IMR-90 (cell line): Measurements from ENCODE around the gene FAT1. TPM values are rescaled to one million over a fixed set of nuclear protein-coding genes. Genes with fewer than 3 reads are reported as not detected.

ENCODE experiments used
- ATAC-seq: fragments of 200-7000 bp; cut with Tn5 transposase; 2 replicates; pipeline ENCODE4 v1.9.1; 2020; ENCODE audit warnings: low read depth, mild to moderate bottlenecking, moderate library complexity
- BruUV-seq: library from RNA; stranded (reverse); fragments of 400-500 nt; replicated peaks from 2 replicates; lab custom pipeline; 2021; lab: Mats Ljungman, UMichigan
- CTCF ChIA-PET: fragments of 300-600 bp; formaldehyde crosslinking; extraction: SDS; loops from one replicate; lab custom pipeline; 2021; ENCODE audit warnings: antibody characterized with exemption; lab: Yijun Ruan, JAX
- POLR2A ChIA-PET: fragments of 300-600 bp; sonication (Branson Sonifier 250); formaldehyde crosslinking; loops from one replicate; lab custom pipeline; 2022; ENCODE audit warnings: antibody characterized with exemption; ENCODE audit not compliant: unreplicated experiment; lab: Charles Lee
- DNase-seq: peaks from one replicate; pipeline ENCODE4 v3.0.0; 2013
- H2AFZ ChIP-seq: replicated peaks from 2 replicates; pipeline ENCODE3; 2013; ENCODE audit warnings: low read length, mild to moderate bottlenecking; ENCODE audit not compliant: poor library complexity
- H2AK5ac ChIP-seq: 2 replicates; pipeline ENCODE4 v1.6.1; 2013; ENCODE audit warnings: low read depth, low read length, inconsistent platforms
- H2AK9ac ChIP-seq: replicated peaks from 2 replicates; pipeline ENCODE3; 2013; ENCODE audit warnings: mild to moderate bottlenecking, low read depth, low read length, moderate library complexity; ENCODE audit not compliant: poor library complexity
- H2BK120ac ChIP-seq: 2 replicates; pipeline ENCODE4 v1.6.1; 2013; ENCODE audit warnings: low read depth, low read length, inconsistent platforms
- H2BK15ac ChIP-seq: 3 replicates; pipeline ENCODE4 v1.6.1; 2013; ENCODE audit warnings: low read depth, low read length, inconsistent platforms
- H2BK20ac ChIP-seq: 2 replicates; pipeline ENCODE4 v1.6.1; 2013; ENCODE audit warnings: low read depth, mild to moderate bottlenecking, inconsistent platforms, low read length, moderate library complexity
- H2BK5ac ChIP-seq: 2 replicates; pipeline ENCODE4 v1.6.1; 2013; ENCODE audit warnings: mild to moderate bottlenecking, low read depth, low read length, inconsistent platforms; ENCODE audit not compliant: poor library complexity, severe bottlenecking
- H3K14ac ChIP-seq: replicated peaks from 2 replicates; pipeline ENCODE4 v1.6.1; 2013; ENCODE audit warnings: low read depth, low read length, inconsistent platforms
- H3K18ac ChIP-seq: 2 replicates; pipeline ENCODE4 v1.6.1; 2013; ENCODE audit warnings: low read depth, low read length, control low read depth
- H3K23ac ChIP-seq: 2 replicates; pipeline ENCODE4 v1.6.1; 2013; ENCODE audit warnings: low read depth, low read length, inconsistent platforms
- H3K27ac ChIP-seq: 2 replicates; pipeline ENCODE4 v1.5.1; 2013; ENCODE audit warnings: mild to moderate bottlenecking, control low read depth, low read length; ENCODE audit not compliant: insufficient read depth
- H3K27me3 ChIP-seq: 2 replicates; pipeline ENCODE4 v1.6.1; 2013; ENCODE audit warnings: low read length; ENCODE audit not compliant: control insufficient read depth, insufficient read depth
- H3K36me3 ChIP-seq: 2 replicates; pipeline ENCODE4 v1.6.1; 2013; ENCODE audit warnings: low read length, mixed read lengths; ENCODE audit not compliant: control insufficient read depth, insufficient read depth
- H3K4ac ChIP-seq: 2 replicates; pipeline ENCODE4 v1.6.1; 2013; ENCODE audit warnings: low read depth, low read length, inconsistent platforms
- H3K4me1 ChIP-seq: 2 replicates; pipeline ENCODE4 v1.6.1; 2013; ENCODE audit warnings: low read length, mixed read lengths; ENCODE audit not compliant: control insufficient read depth, insufficient read depth
- H3K4me2 ChIP-seq: 2 replicates; pipeline ENCODE4 v1.6.1; 2013; ENCODE audit warnings: low read depth, mild to moderate bottlenecking, control low read depth, low read length, moderate library complexity
- H3K4me3 ChIP-seq: 2 replicates; pipeline ENCODE4 v1.5.1; 2013; ENCODE audit warnings: low read depth, mild to moderate bottlenecking, control low read depth, low read length, moderate library complexity; ENCODE audit not compliant: insufficient read depth
- H3K56ac ChIP-seq: 2 replicates; pipeline ENCODE4 v1.6.1; 2013; ENCODE audit warnings: low read length, inconsistent platforms; ENCODE audit not compliant: insufficient read depth; ENCODE audit errors: extremely low read depth
- H3K79me1 ChIP-seq, 2 experiments: 2 replicates each; pipeline ENCODE4 v1.6.1; 2013; ENCODE audit warnings: low read length in 2 of 2, inconsistent platforms in 1 of 2, low read depth in 1 of 2
- H3K9ac ChIP-seq: 2 replicates; pipeline ENCODE4 v1.6.1; 2013; ENCODE audit warnings: low read depth, low read length, control low read depth
- H3K9me1 ChIP-seq: 2 replicates; pipeline ENCODE4 v1.6.1; 2013; ENCODE audit warnings: low read length, inconsistent platforms; ENCODE audit not compliant: insufficient read depth
- H3K9me3 ChIP-seq: 2 replicates; pipeline ENCODE4 v1.6.1; 2013; ENCODE audit warnings: low read length; ENCODE audit not compliant: control insufficient read depth, insufficient read depth
- H4K20me1 ChIP-seq: 2 replicates; pipeline ENCODE4 v1.6.1; 2013; ENCODE audit warnings: low read length, inconsistent platforms; ENCODE audit not compliant: insufficient read depth
- H4K5ac ChIP-seq: 2 replicates; pipeline ENCODE4 v1.6.1; 2013; ENCODE audit warnings: mild to moderate bottlenecking, low read depth, low read length, control low read depth
- H4K8ac ChIP-seq, 2 experiments: 2 replicates each; pipeline ENCODE4 v1.6.1; 2013; ENCODE audit warnings: low read depth in 2 of 2, low read length in 2 of 2, control low read depth in 1 of 2, inconsistent platforms in 1 of 2
- H4K91ac ChIP-seq: 2 replicates; pipeline ENCODE4 v1.6.1; 2013; ENCODE audit warnings: low read depth, low read length, inconsistent platforms; ENCODE audit not compliant: insufficient read depth
- BHLHE40 ChIP-seq: fragments of 150-350 bp; IDR thresholded peaks from 2 replicates; pipeline ENCODE4 v1.6.1; 2016; ENCODE audit warnings: mild to moderate bottlenecking, low read depth, low read length
- CEBPB ChIP-seq: IDR thresholded peaks from 2 replicates; pipeline ENCODE4 v1.6.1; 2012; ENCODE audit warnings: low read depth, low read length, improper control_type of control experiment
- CHD1 ChIP-seq: IDR thresholded peaks from 2 replicates; pipeline ENCODE4 v1.6.1; 2012; ENCODE audit warnings: low read depth, low read length, improper control_type of control experiment
- CTCF ChIP-seq: conservative IDR thresholded peaks from 2 replicates; pipeline ENCODE4 v1.5.1; 2012; ENCODE audit warnings: mild to moderate bottlenecking, low read depth, low read length, improper control_type of control experiment
- ELK1 ChIP-seq: fragments of 150-350 bp; IDR thresholded peaks from 2 replicates; pipeline ENCODE4 v1.6.1; 2016; ENCODE audit warnings: low read depth, mild to moderate bottlenecking, low read length, moderate library complexity, borderline replicate concordance
- FOS ChIP-seq: fragments of 150-350 bp; IDR thresholded peaks from 2 replicates; pipeline ENCODE4 v1.6.1; 2016; ENCODE audit warnings: low read depth, low read length
- MAFK ChIP-seq: IDR thresholded peaks from 2 replicates; pipeline ENCODE4 v1.6.1; 2012; ENCODE audit warnings: low read depth, low read length, improper control_type of control experiment
- MAZ ChIP-seq: IDR thresholded peaks from 2 replicates; pipeline ENCODE4 v1.6.1; 2012; ENCODE audit warnings: low read depth, mild to moderate bottlenecking, low read length, improper control_type of control experiment, moderate library complexity, borderline replicate concordance
- MXI1 ChIP-seq: IDR thresholded peaks from 2 replicates; pipeline ENCODE4 v1.6.1; 2012; ENCODE audit warnings: low read depth, mild to moderate bottlenecking, low read length, moderate library complexity, borderline replicate concordance
- NFE2L2 ChIP-seq: fragments of 150-350 bp; IDR thresholded peaks from 2 replicates; pipeline ENCODE4 v1.6.1; 2016; ENCODE audit warnings: low read depth, mild to moderate bottlenecking, low read length
- POLR2A ChIP-seq: IDR thresholded peaks from 2 replicates; pipeline ENCODE4 v1.6.1; 2012; ENCODE audit warnings: mild to moderate bottlenecking, low read depth, low read length
- RAD21 ChIP-seq: IDR thresholded peaks from 2 replicates; pipeline ENCODE4 v1.6.1; 2012; ENCODE audit warnings: low read length, improper control_type of control experiment
- RCOR1 ChIP-seq: IDR thresholded peaks from 2 replicates; pipeline ENCODE4 v1.6.1; 2012; ENCODE audit warnings: mild to moderate bottlenecking, low read length, improper control_type of control experiment; ENCODE audit not compliant: insufficient replicate concordance
- RFX5 ChIP-seq: IDR thresholded peaks from 2 replicates; pipeline ENCODE4 v1.8.0; 2012; ENCODE audit warnings: low read depth, mild to moderate bottlenecking, low read length, moderate library complexity
- SMC3 ChIP-seq: fragments of 150-350 bp; IDR thresholded peaks from 2 replicates; pipeline ENCODE4 v1.6.1; 2016; ENCODE audit warnings: low read depth, mild to moderate bottlenecking, antibody characterized with exemption, low read length, moderate library complexity
- USF2 ChIP-seq: fragments of 150-350 bp; IDR thresholded peaks from 2 replicates; pipeline ENCODE4 v1.6.1; 2017; ENCODE audit warnings: mild to moderate bottlenecking, antibody characterized with exemption, low read length, low read depth
- WGBS, 2 experiments: methylation state at CpG; one replicate each; pipeline versions ENCODE4 v1.1.5 to v1.1.7; 2013; ENCODE audit warnings: missing lambda C conversion rate in 2 of 2; ENCODE audit not compliant: insufficient read length in 1 of 2; ENCODE audit errors: extremely low coverage in 2 of 2; 5-methylcytosine and 5-hydroxymethylcytosine counted together
- dilution Hi-C: fragments of 300-500 bp; cut with HindIII; formaldehyde crosslinking; loops from one replicate; pipeline ENCODE4 v1.14.3; 2018; ENCODE audit warnings: low sequenced_read_pairs; ENCODE audit not compliant: unreplicated experiment
- in situ Hi-C: fragments of 300-500 bp; cut with MboI; formaldehyde crosslinking; loops from 3 replicates; pipeline ENCODE4 v1.14.3; 2019; ENCODE audit warnings: low sequenced_read_pairs, inconsistent platforms, mixed read lengths
- intact Hi-C: fragments of 100-400 bp; cut with micrococcal nuclease; formaldehyde crosslinking; loops from 2 replicates; pipeline ENCODE4 v1.10.0; 2022
- polyA plus RNA-seq, 3 experiments: library from polyadenylated mRNA; depleted of rRNA; stranded (reverse); fragments of >200 nt; gene quantifications; 2 replicates each; pipeline ENCODE4 v1.2.3, GENCODE V29; 2012; ENCODE audit warnings: low replicate concordance in 1 of 3
- total RNA-seq: library from RNA; depleted of rRNA; stranded (reverse); fragments of >200 nt; gene quantifications from 2 replicates; pipeline ENCODE4 v1.2.3, GENCODE V29; 2012

FAT1 gene
- total and polyA plus RNA-seq, 2 of the 4 experiments (the other 2 are of a cell fraction): 156 to 519 TPM

GRCh38 chr4:186738421-186738820 is 14.8 kb upstream of the FAT1 start:
- Histone ChIP-seq H3K36me3 (no peaks in the 10 kb centered on the region), H2AFZ (no peak overlapping the region), H3K27ac (no peak overlapping the region), H4K91ac (no peak overlapping the region), H3K4me1 (peaks cover 4% of the 10 kb centered on the region), H4K8ac (no peak overlapping the region), H3K23ac (no peak overlapping the region), H3K4me2 (no peak overlapping the region), H3K9me1 (peaks cover 9% of the 10 kb centered on the region), H2BK20ac (no peak overlapping the region), H3K4ac (no peak overlapping the region), H3K18ac (no peak overlapping the region), H2BK120ac (no peak overlapping the region), H3K4me3 (no peak overlapping the region), H3K56ac (no peak overlapping the region), H2AK5ac (no peak overlapping the region), H3K27me3 (no peaks in the 10 kb centered on the region), H2BK15ac (no peak overlapping the region), H3K14ac (no peak overlapping the region), H3K9ac (no peak overlapping the region), H4K5ac (no peak overlapping the region), H4K20me1 (no peaks in the 10 kb centered on the region), H2BK5ac (no peak overlapping the region), H2AK9ac (no peak overlapping the region), H3K9me3 (no peaks in the 10 kb centered on the region), H3K79me1 (no peaks in the 10 kb centered on the region)
- no peak for DNase-seq
- in situ Hi-C loops (loop anchor here (25.0 kb wide), 1 partner anchor 199 kb away; no protein-coding TSS in a partner anchor), dilution Hi-C loops (no loop called here), intact Hi-C loops (no loop called here)
- no peak for ATAC-seq
- ChIA-PET CTCF (interaction anchor here (0.6 to 1.3 kb wide), 2 partner anchors 10 to 115 kb away, joined by 3 read pairs; no protein-coding TSS in a partner anchor), POLR2A (interaction anchor here (0.6 kb wide), 1 partner anchor 97 kb away, joined by 3 read pairs; no protein-coding TSS in a partner anchor)
- no CpG with 5 or more reads among the region's 4 CpGs for WGBS, 2 experiments
- no TSS peak for BruUV-seq
- TF ChIP-seq SMC3 (no peak), FOS (no peak), POLR2A (no peak), RCOR1 (no peak), CTCF (no peak), RAD21 (no peak), NFE2L2 (no peak), USF2 (no peak), MAFK (no peak), CHD1 (no peak), MXI1 (no peak), MAZ (no peak), RFX5 (no peak), ELK1 (no peak), CEBPB (no peak), BHLHE40 (no peak)
